ENCODE results near the gene ZNF69. TPM values are rescaled to one million over a fixed set of nuclear protein-coding genes. Genes with fewer than 3 reads are reported as not detected.

ZNF69 gene
- total RNA-seq, 1 experiment from 2014 or later, result 9.5 TPM

DNA sequence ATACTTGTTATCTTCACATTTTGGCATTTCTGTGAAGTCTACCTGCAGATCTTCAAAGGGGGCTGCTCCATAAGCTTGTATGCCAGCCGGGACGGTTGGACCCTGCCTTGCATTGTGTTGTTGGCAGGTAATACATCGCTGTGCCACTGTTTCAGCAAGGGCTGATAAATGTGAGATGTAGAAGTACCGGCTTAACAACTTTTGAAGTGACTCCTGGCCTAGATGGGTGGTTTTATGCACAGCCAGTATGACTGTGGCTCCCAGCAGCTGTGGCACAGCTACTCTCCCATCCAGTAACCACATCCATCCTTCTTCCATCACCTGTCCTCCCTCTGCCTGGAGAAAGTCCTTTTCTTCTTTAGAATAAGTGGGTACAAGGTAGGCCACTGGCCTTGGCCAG lies 57.1 kb downstream of the ZNF69 start:
- Histone ChIP-seq H3K4me3 (ENCODE audit: low read depth in 2 of 2, low read length in 2 of 2) (no peak overlapping the region), H3K36me3 (ENCODE audit: control insufficient read depth, insufficient read depth, low read length) (peaks cover 3% of the 10 kb centered on the region; the same call in 1 of the 2 replicates), H3K4me1 (ENCODE audit: control insufficient read depth, insufficient read depth, low read length) (no peaks in the 10 kb centered on the region), H3K9me3 (ENCODE audit: control insufficient read depth, insufficient read depth, low read depth, low read length) (peaks cover 64% of the 10 kb centered on the region), H3K27me3 (ENCODE audit: control insufficient read depth, insufficient read depth, low read length) (no peaks in the 10 kb centered on the region), H3K27ac (ENCODE audit: low read length) (no peak overlapping the region)
- ChIA-PET POLR2A (no interaction called here), CTCF (no interaction called here)
- DNase-seq (ENCODE audit: low read depth, low spot score) (no peak), ATAC-seq (no peak)
- no TSS peak for BruUV-seq (replicated peaks)
- intact Hi-C loops (cut with micrococcal nuclease; ENCODE audit: unreplicated experiment), result no loop called here
- no peak for TF ChIP-seq POLR2AphosphoS5 (IDR thresholded peaks at IDR 0.05; ENCODE audit: low read depth, low read length)
- TF ChIP-seq, protein P1, sequence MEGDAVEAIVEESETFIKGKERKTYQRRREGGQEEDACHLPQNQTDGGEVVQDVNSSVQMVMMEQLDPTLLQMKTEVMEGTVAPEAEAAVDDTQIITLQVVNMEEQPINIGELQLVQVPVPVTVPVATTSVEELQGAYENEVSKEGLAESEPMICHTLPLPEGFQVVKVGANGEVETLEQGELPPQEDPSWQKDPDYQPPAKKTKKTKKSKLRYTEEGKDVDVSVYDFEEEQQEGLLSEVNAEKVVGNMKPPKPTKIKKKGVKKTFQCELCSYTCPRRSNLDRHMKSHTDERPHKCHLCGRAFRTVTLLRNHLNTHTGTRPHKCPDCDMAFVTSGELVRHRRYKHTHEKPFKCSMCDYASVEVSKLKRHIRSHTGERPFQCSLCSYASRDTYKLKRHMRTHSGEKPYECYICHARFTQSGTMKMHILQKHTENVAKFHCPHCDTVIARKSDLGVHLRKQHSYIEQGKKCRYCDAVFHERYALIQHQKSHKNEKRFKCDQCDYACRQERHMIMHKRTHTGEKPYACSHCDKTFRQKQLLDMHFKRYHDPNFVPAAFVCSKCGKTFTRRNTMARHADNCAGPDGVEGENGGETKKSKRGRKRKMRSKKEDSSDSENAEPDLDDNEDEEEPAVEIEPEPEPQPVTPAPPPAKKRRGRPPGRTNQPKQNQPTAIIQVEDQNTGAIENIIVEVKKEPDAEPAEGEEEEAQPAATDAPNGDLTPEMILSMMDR (IDR thresholded peaks at IDR 0.05), result no peak
- TF ChIP-seq TCF7L2 (IDR thresholded peaks at IDR 0.05; ENCODE audit: low read depth, low read length), result no peak
- TF ChIP-seq, protein P2, sequence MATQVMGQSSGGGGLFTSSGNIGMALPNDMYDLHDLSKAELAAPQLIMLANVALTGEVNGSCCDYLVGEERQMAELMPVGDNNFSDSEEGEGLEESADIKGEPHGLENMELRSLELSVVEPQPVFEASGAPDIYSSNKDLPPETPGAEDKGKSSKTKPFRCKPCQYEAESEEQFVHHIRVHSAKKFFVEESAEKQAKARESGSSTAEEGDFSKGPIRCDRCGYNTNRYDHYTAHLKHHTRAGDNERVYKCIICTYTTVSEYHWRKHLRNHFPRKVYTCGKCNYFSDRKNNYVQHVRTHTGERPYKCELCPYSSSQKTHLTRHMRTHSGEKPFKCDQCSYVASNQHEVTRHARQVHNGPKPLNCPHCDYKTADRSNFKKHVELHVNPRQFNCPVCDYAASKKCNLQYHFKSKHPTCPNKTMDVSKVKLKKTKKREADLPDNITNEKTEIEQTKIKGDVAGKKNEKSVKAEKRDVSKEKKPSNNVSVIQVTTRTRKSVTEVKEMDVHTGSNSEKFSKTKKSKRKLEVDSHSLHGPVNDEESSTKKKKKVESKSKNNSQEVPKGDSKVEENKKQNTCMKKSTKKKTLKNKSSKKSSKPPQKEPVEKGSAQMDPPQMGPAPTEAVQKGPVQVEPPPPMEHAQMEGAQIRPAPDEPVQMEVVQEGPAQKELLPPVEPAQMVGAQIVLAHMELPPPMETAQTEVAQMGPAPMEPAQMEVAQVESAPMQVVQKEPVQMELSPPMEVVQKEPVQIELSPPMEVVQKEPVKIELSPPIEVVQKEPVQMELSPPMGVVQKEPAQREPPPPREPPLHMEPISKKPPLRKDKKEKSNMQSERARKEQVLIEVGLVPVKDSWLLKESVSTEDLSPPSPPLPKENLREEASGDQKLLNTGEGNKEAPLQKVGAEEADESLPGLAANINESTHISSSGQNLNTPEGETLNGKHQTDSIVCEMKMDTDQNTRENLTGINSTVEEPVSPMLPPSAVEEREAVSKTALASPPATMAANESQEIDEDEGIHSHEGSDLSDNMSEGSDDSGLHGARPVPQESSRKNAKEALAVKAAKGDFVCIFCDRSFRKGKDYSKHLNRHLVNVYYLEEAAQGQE (IDR thresholded peaks at IDR 0.05; ENCODE audit: insufficient read depth in 1 of 2, low read depth in 2 of 2, low read length in 1 of 2), result no peak
- TF ChIP-seq SIN3A (IDR thresholded peaks at IDR 0.05; ENCODE audit: borderline replicate concordance, insufficient read depth, low read depth, low read length), result no peak
- in situ Hi-C loops (cut with HindIII; ENCODE audit: low pct_unique_long_range_greater_than_20kb, low sequenced_read_pairs), result no loop called here

DNA sequence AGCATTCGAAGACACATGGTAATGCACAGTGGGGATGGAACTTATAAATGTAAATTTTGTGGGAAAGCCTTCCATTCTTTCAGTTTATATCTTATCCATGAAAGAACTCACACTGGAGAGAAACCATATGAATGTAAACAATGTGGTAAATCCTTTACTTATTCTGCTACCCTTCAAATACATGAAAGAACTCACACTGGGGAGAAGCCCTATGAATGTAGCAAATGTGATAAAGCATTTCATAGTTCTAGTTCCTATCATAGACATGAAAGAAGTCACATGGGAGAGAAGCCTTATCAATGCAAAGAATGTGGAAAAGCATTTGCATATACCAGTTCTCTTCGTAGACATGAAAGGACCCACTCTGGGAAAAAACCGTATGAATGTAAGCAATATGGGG lies 61.1 kb downstream of the ZNF69 start:
- Histone ChIP-seq H3K36me3 (ENCODE audit: control insufficient read depth, insufficient read depth, low read length) (peaks cover 3% of the 10 kb centered on the region; the same call in 1 of the 2 replicates), H3K4me3 (ENCODE audit: low read depth in 2 of 2, low read length in 2 of 2) (no peak overlapping the region), H3K27me3 (ENCODE audit: control insufficient read depth, insufficient read depth, low read length) (no peaks in the 10 kb centered on the region), H3K9me3 (ENCODE audit: control insufficient read depth, insufficient read depth, low read depth, low read length) (peaks cover 78% of the 10 kb centered on the region), H3K4me1 (ENCODE audit: control insufficient read depth, insufficient read depth, low read length) (no peaks in the 10 kb centered on the region), H3K27ac (ENCODE audit: low read length) (no peak overlapping the region)
- no peak for DNase-seq (ENCODE audit: low read depth, low spot score)
- ChIA-PET CTCF (no interaction called here), POLR2A (no interaction called here)
- TSS peak; percentile 48 for BruUV-seq (replicated peaks)
- no peak for ATAC-seq
- TF ChIP-seq SIN3A (IDR thresholded peaks at IDR 0.05; ENCODE audit: borderline replicate concordance, insufficient read depth, low read depth, low read length), result no peak
- no peak for TF ChIP-seq TCF7L2 (IDR thresholded peaks at IDR 0.05; ENCODE audit: low read depth, low read length)
- TF ChIP-seq, protein P2 (IDR thresholded peaks at IDR 0.05; ENCODE audit: insufficient read depth in 1 of 2, low read depth in 2 of 2, low read length in 1 of 2), result no peak
- TF ChIP-seq, protein P1 (IDR thresholded peaks at IDR 0.05), result no peak
- TF ChIP-seq POLR2AphosphoS5 (IDR thresholded peaks at IDR 0.05; ENCODE audit: low read depth, low read length), result no peak
- in situ Hi-C loops (cut with HindIII; ENCODE audit: low pct_unique_long_range_greater_than_20kb, low sequenced_read_pairs) (no loop called here), intact Hi-C loops (cut with micrococcal nuclease; ENCODE audit: unreplicated experiment) (no loop called here)

Measured in Panc1 (cell line).